ENCODE data around the gene JCAD.

- TF ChIP-seq CTCF (IDR thresholded peaks at IDR 0.05), result no peak
- TF ChIP-seq ZFX (IDR thresholded peaks at IDR 0.05; ENCODE audit: borderline replicate concordance), result no peak
Observed at GRCh38 chr10:30018496-30018895, 40.9 kb downstream of the JCAD start.

All from 22Rv1 (cell line).